Astrocyte of the cerebellum (primary cell): ENCODE measurements around the gene SEC31A.
A peak's percentile ranks its signal among the peaks of the same experiment; 100 is the strongest.
"Not testable (repeated sequence)": the region's sequence is repeated elsewhere in the genome, so short reads cannot be mapped to it uniquely, and the experiment has no call there.

Source experiments
- DNase-seq: peaks from one replicate; pipeline ENCODE4 v3.0.0-alpha.2; 2011; ENCODE audit warnings: low read depth
- H3K4me3 ChIP-seq: 2 replicates; pipeline ENCODE4 v1.5.1; 2011; ENCODE audit warnings: mild to moderate bottlenecking, low read depth, low read length, moderate library complexity
- in situ Hi-C: cut with HindIII; loops from 2 replicates; pipeline ENCODE4 v1.10.0; 2017; ENCODE audit warnings: low sequenced_read_pairs
- TF ChIP-seq, protein P1 (sequence below): IDR thresholded peaks from 2 replicates; pipeline ENCODE4 v1.5.1; 2012; ENCODE audit warnings: low read length, low read depth, moderate library complexity, mild to moderate bottlenecking; ENCODE audit errors: missing control alignments

Gene SEC31A

GRCh38 chr4:82886147-82886942 is 4.6 kb downstream of the SEC31A start:
- no peak overlapping the region for H3K4me3 ChIP-seq
- in situ Hi-C loops = no loop called here
- TF ChIP-seq, protein P1, sequence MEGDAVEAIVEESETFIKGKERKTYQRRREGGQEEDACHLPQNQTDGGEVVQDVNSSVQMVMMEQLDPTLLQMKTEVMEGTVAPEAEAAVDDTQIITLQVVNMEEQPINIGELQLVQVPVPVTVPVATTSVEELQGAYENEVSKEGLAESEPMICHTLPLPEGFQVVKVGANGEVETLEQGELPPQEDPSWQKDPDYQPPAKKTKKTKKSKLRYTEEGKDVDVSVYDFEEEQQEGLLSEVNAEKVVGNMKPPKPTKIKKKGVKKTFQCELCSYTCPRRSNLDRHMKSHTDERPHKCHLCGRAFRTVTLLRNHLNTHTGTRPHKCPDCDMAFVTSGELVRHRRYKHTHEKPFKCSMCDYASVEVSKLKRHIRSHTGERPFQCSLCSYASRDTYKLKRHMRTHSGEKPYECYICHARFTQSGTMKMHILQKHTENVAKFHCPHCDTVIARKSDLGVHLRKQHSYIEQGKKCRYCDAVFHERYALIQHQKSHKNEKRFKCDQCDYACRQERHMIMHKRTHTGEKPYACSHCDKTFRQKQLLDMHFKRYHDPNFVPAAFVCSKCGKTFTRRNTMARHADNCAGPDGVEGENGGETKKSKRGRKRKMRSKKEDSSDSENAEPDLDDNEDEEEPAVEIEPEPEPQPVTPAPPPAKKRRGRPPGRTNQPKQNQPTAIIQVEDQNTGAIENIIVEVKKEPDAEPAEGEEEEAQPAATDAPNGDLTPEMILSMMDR = no peak
- DNase-seq = no peak

DNA sequence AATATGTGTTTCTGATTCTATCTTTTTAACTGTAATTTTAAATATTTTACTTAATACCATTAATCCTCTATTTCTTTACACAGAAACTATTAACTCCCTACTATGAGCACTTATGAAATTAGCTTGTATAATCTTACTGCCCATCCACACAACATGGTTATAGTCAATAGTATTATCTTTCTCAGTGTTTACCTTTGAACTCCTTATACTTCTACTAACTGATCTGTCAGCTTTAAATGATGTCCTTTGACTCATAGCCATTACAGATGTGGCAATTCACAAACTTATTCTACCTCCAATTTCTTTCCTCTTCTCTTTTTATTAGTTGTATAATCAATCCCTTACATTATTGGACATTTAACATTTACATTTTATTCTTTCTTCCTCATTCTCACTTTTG is 5.5 kb downstream of the SEC31A start:
- in situ Hi-C loops = no loop called here

DNA sequence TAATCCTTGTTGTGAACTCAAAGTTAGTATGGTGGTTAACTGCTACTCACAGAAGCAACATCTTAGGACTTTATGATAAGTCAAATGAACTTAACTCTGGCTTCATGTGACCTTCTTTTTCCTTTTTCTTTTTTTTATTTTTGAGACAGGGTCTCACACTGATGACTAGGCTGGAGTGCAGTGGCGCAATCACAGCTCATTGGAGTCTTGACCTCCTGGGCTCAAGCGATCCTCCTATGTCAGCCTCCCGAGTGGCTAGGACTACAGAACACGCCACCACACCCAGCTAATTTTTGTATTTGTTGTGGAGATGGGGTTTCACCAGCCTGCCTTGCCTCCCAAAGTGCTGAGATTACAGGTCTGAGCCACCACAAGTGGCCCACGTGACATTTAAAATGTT is 22.4 kb downstream of the SEC31A start:
- in situ Hi-C loops = no loop called here
- H3K4me3 ChIP-seq = no peak overlapping the region
- DNase-seq = no peak
- TF ChIP-seq, protein P1 = no peak

More for the DNA sequence above, 5.5 kb downstream of the SEC31A start:
- TF ChIP-seq, protein P1 = no peak
- DNase-seq = no peak
- H3K4me3 ChIP-seq = no peak overlapping the region

GRCh38 chr4:82866706-82867385 is 24.1 kb downstream of the SEC31A start:
- in situ Hi-C loops = no loop called here
- TF ChIP-seq, protein P1 = no peak
- no peak overlapping the region for H3K4me3 ChIP-seq
- DNase-seq = no peak

GRCh38 chr4:82866033-82866432 is 24.9 kb downstream of the SEC31A start:
- in situ Hi-C loops, DNase-seq, H3K4me3 ChIP-seq: not testable (repeated sequence)

- peak; percentile 65 for DNase-seq
- TF ChIP-seq, protein P1 = no peak
- no peak overlapping the region for H3K4me3 ChIP-seq
Measured at GRCh38 chr4:82865592-82865991, 25.4 kb downstream of the SEC31A start.

More at GRCh38 chr4:82865592-82865991, 25.4 kb downstream of the SEC31A start:
- in situ Hi-C loops = no loop called here
